Measurements from ENCODE around the gene ADCK1. TPM values are rescaled to one million over a fixed set of nuclear protein-coding genes. Genes with fewer than 3 reads are reported as not detected.

Gene ADCK1
- total and polyA plus RNA-seq, 4 donors = 5.7 to 8.8 (median 7.0) TPM

GRCh38 chr14:77962731-77963520 lies 163.0 kb downstream of the ADCK1 start:
- no peak overlapping the region for H3K9ac ChIP-seq (ENCODE audit: insufficient read depth in 1 of 2, low read length in 2 of 2)
- H3K27me3 ChIP-seq (ENCODE audit: control insufficient read depth in 3 of 3, insufficient read depth in 3 of 3, low read length in 2 of 3) = peaks cover 3 to 20% (median 14%) of the 10 kb centered on the region in 3 donors
- no peaks in the 10 kb centered on the region for H3K9me3 ChIP-seq (ENCODE audit: control insufficient read depth in 4 of 4, insufficient read depth in 3 of 4, low read length in 3 of 4)
- H3K4me3 ChIP-seq = no peak overlapping the region
- 75 to 85% methylated on average over 10 of the region's 10 CpGs for WGBS, 2 donors
- DNase-seq (no peak), ATAC-seq (ENCODE audit: insufficient read depth, low FRiP score) (no peak)
- H3K36me3 ChIP-seq (ENCODE audit: control insufficient read depth in 4 of 4, insufficient read depth in 4 of 4, low read length in 4 of 4) = no peaks in the 10 kb centered on the region
- no peak for TF ChIP-seq CTCF (IDR thresholded peaks at IDR 0.05; ENCODE audit: control extremely low read depth, extremely low read depth)
- H3K4me1 ChIP-seq (ENCODE audit: control insufficient read depth in 5 of 5, insufficient read depth in 5 of 5, low read length in 5 of 5) = peaks cover 0 to 3% (median 0%) of the 10 kb centered on the region in 5 donors
- H3K27ac ChIP-seq (ENCODE audit: low read depth in 1 of 2, low read length in 1 of 2) = no peak overlapping the region

- H3K27me3 ChIP-seq (ENCODE audit: control insufficient read depth in 3 of 3, insufficient read depth in 3 of 3, low read length in 2 of 3) = peaks cover 3 to 20% (median 14%) of the 10 kb centered on the region in 3 donors
- H3K9me3 ChIP-seq (ENCODE audit: control insufficient read depth in 4 of 4, insufficient read depth in 3 of 4, low read length in 3 of 4) = no peaks in the 10 kb centered on the region
- DNase-seq (no peak), ATAC-seq (ENCODE audit: insufficient read depth, low FRiP score) (no peak)
- no peaks in the 10 kb centered on the region for H3K36me3 ChIP-seq (ENCODE audit: control insufficient read depth in 4 of 4, insufficient read depth in 4 of 4, low read length in 4 of 4)
- peaks cover 0 to 3% (median 0%) of the 10 kb centered on the region in 5 donors for H3K4me1 ChIP-seq (ENCODE audit: control insufficient read depth in 5 of 5, insufficient read depth in 5 of 5, low read length in 5 of 5)
- no peak overlapping the region for H3K4me3 ChIP-seq
- H3K27ac ChIP-seq (ENCODE audit: low read depth in 1 of 2, low read length in 1 of 2) = no peak overlapping the region
- no peak overlapping the region for H3K9ac ChIP-seq (ENCODE audit: insufficient read depth in 1 of 2, low read length in 2 of 2)
- WGBS, 2 donors = 94 to 95% methylated on average over 3 of the region's 3 CpGs
- TF ChIP-seq CTCF (IDR thresholded peaks at IDR 0.05; ENCODE audit: control extremely low read depth, extremely low read depth) = no peak
Measured at GRCh38 chr14:77964586-77964985, 164.7 kb downstream of the ADCK1 start.

- Histone ChIP-seq H3K9me3 (ENCODE audit: control insufficient read depth in 4 of 4, insufficient read depth in 3 of 4, low read length in 3 of 4) (no peaks in the 10 kb centered on the region), H3K9ac (ENCODE audit: insufficient read depth in 1 of 2, low read length in 2 of 2) (no peak overlapping the region), H3K27me3 (ENCODE audit: control insufficient read depth in 3 of 3, insufficient read depth in 3 of 3, low read length in 2 of 3) (peaks cover 3 to 20% (median 14%) of the 10 kb centered on the region in 3 donors), H3K27ac (ENCODE audit: low read depth in 1 of 2, low read length in 1 of 2) (no peak overlapping the region), H3K4me3 (no peak overlapping the region), H3K36me3 (ENCODE audit: control insufficient read depth in 4 of 4, insufficient read depth in 4 of 4, low read length in 4 of 4) (no peaks in the 10 kb centered on the region), H3K4me1 (ENCODE audit: control insufficient read depth in 5 of 5, insufficient read depth in 5 of 5, low read length in 5 of 5) (peaks cover 0 to 3% (median 0%) of the 10 kb centered on the region in 5 donors)
- ATAC-seq (ENCODE audit: insufficient read depth, low FRiP score) (no peak), DNase-seq (no peak)
- 91 to 94% methylated on average over 4 of the region's 4 CpGs for WGBS, 2 donors
- no peak for TF ChIP-seq CTCF (IDR thresholded peaks at IDR 0.05; ENCODE audit: control extremely low read depth, extremely low read depth)
Measured at GRCh38 chr14:77965050-77965449, 165.1 kb downstream of the ADCK1 start.

Data from lung (tissue), 12 donors.